Measurements from ENCODE around the gene LRRC8E.
"Not testable (repeated sequence)": the region's sequence is repeated elsewhere in the genome, so short reads cannot be mapped to it uniquely, and the experiment has no call there.

The LRRC8E gene

DNA sequence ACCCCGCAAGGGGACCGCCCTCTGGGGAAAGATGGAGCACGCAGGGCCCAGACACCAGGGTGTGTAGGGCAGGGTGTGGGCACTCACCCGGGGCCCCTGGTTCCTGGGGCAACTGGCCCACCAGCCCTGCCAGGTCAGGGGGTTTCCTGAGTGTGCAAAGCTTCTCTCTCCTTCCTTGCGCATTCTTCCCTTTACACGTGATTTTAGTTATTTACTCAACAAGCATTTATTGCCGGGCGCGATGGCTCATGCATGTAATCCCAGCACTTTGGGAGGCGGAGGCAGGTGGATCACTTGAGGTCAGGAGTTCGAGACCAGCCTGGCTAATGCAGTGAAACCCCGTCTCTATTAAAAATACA lies 34.6 kb upstream of the LRRC8E start:
- TF ChIP-seq, protein P1, sequence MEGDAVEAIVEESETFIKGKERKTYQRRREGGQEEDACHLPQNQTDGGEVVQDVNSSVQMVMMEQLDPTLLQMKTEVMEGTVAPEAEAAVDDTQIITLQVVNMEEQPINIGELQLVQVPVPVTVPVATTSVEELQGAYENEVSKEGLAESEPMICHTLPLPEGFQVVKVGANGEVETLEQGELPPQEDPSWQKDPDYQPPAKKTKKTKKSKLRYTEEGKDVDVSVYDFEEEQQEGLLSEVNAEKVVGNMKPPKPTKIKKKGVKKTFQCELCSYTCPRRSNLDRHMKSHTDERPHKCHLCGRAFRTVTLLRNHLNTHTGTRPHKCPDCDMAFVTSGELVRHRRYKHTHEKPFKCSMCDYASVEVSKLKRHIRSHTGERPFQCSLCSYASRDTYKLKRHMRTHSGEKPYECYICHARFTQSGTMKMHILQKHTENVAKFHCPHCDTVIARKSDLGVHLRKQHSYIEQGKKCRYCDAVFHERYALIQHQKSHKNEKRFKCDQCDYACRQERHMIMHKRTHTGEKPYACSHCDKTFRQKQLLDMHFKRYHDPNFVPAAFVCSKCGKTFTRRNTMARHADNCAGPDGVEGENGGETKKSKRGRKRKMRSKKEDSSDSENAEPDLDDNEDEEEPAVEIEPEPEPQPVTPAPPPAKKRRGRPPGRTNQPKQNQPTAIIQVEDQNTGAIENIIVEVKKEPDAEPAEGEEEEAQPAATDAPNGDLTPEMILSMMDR (IDR thresholded peaks at IDR 0.05; ENCODE audit: low read depth, low read length): no peak

DNA sequence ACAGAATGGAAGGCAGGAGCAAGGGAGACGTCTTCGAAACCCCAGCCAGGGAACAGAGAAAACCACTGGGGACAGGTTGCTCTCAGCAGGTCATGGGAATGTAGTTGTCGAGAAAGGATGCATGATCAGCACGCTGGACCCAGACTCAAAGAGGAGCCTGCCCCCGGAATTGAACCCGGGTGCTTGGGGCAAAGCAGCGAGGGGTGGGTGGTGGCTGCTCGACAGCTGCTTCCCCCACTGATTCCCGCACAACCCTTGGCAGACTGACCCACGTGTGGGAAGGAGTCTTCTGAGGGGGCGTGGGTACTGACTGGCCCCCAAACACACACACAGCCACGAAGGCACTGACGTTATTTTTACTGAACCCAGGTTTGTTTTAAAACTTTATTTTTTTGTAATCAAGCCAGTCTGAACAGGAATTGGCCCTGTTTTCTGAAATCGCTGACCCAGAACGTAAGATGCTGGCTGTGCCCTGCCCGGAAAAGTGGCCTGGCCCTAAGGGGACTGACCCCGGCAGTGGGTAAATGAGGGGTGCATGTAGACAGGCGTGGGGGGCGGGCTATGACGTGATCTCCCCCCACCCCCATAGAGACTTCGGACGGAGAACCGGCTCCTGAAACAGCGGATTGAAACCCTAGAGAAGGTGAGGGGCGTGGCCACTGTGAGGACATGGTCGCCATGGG lies 32.7 kb upstream of the LRRC8E start:
- DNase-seq (ENCODE audit: low read depth, low spot score): no peak
- in situ Hi-C loops (cut with HindIII; ENCODE audit: low sequenced_read_pairs): no loop called here
- TF ChIP-seq, protein P1 (IDR thresholded peaks at IDR 0.05; ENCODE audit: low read depth, low read length): no peak
- H3K4me3 ChIP-seq (ENCODE audit: low read depth, low read length): no peak overlapping the region

More for the DNA sequence above, 34.6 kb upstream of the LRRC8E start:
- in situ Hi-C loops (cut with HindIII; ENCODE audit: low sequenced_read_pairs): no loop called here
- no peak for DNase-seq (ENCODE audit: low read depth, low spot score)
- no peak overlapping the region for H3K4me3 ChIP-seq (ENCODE audit: low read depth, low read length)

DNA sequence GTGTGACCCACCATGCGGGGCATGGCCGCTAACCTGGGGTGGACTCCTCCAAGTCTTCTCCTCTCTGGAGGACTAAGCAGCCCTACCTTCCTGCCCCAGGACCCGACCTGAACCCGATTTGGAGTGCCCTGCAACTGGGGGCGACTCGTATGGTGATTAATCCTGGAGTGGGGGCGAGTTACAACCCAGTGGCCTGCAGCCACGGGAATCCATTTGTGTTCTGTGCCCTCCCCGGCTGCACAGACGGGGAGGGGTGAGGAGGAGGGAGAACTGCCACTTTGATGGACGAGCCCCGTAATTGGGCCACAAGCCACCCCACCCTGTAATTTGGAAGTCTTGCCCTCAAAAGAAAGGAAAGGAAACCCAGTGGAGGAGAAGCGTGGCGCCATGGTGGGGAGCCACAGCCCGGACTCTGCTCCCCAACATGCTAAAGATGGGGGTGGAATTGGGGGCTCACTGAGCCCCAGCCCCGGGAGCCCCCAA lies 32.2 kb upstream of the LRRC8E start:
- DNase-seq (ENCODE audit: low read depth, low spot score): no peak
- no peak overlapping the region for H3K4me3 ChIP-seq (ENCODE audit: low read depth, low read length)
- in situ Hi-C loops (cut with HindIII; ENCODE audit: low sequenced_read_pairs): no loop called here
- TF ChIP-seq, protein P1 (IDR thresholded peaks at IDR 0.05; ENCODE audit: low read depth, low read length): no peak

DNA sequence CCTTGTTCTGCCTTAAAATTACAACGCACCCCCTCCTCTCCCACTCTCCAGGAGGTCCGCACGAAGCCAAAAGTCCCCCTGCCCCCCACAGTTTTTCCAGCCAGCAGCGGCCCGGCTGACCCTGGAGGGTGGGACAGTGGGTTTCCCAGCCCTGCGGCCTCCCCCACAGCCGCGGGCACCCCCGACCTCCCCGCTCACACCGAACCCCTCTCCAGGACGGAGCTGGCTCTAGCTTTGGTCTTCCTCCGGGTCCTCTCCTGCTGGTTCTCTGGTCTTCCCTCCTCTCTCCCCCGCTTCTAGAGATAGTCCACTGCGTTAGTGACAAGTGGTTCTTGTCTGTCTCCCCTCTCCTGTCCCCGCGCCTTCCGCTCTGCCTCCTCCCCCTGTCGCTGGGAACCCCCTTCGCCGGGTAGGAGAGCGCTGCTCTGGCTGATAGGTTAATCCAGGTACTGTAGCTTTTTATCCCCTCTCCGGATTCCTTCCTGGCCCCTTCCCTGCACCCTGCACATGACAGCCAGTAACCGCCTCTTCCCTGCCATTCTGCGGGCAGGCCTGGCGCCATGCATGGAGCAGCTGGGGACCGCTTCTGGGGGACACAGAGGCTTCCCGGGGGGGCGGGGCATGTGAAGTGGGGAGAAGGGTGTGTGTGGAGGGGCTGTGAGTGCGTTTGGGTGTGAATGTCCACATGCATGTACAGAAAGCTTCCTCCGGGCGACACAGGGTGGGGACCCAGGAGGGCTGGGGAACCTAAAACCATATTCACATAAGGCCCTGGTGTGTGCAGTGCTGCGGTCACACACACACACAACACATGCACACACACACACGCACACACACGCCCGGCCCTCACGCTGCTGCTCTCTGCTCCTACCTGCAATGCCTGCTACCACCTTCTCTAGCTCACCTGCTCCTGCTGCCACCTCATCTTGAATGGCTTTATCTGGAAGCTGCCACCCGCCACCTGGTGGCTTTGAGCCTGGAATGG lies 31.3 kb upstream of the LRRC8E start:
- TF ChIP-seq, protein P1 (IDR thresholded peaks at IDR 0.05; ENCODE audit: low read depth, low read length): no peak
- in situ Hi-C loops (cut with HindIII; ENCODE audit: low sequenced_read_pairs): no loop called here
- no peak for DNase-seq (ENCODE audit: low read depth, low spot score)
- no peak overlapping the region for H3K4me3 ChIP-seq (ENCODE audit: low read depth, low read length)

DNA sequence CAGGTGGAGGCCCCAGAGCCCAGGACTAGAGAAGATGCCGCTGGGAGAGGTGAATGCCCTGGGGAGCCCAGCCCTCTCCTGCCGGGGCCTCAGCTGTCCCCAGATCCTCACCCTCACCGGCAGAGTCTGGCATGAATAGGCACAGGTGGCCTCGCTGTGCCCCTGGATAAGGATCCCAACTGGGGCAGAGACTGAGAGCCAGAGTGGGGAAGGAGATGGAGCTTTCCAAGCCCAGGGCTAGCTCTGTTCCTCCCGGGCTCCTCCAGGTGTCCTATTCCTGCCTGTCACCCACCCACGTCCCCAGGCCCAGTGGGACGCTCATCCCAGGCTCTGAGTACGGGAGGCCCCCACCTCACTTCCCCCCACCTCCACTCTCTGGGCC lies 30.6 kb upstream of the LRRC8E start:
- H3K4me3 ChIP-seq (ENCODE audit: low read depth, low read length): no peak overlapping the region
- no peak for DNase-seq (ENCODE audit: low read depth, low spot score)
- in situ Hi-C loops (cut with HindIII; ENCODE audit: low sequenced_read_pairs): no loop called here

DNA sequence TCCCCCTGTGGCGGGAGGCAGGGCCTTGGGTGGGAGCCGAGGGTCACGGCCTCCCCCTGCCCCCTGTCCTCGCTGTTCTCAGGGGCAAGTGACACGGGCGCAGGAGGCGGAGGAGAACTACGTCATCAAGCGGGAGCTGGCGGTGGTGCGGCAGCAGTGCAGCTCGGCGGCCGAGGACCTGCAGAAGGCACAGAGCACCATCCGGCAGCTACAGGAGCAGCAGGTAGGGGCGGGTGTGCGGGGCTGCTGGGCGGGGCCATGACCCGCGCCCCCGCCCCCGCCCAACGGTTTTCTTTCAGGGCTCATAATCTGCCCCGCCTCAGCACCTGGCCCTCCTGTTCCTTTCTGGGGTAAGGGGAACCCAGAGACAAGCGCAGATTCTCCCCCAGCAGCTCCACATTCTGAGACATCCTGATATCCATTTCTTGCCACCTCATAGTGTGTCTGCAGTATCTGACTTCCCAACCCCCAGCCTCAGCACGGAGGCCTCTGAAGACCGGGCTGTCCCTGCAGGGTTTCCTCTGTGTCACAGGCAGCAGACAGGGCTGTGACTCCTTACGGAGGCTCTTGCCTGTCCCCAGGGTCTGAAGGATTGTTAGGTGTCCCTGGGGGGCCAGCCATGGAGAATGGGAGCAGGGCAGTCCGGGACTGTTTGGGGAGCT lies 30.1 kb upstream of the LRRC8E start:
- no peak for DNase-seq (ENCODE audit: low read depth, low spot score)
- H3K4me3 ChIP-seq (ENCODE audit: low read depth, low read length): no peak overlapping the region
- TF ChIP-seq, protein P1 (IDR thresholded peaks at IDR 0.05; ENCODE audit: low read depth, low read length): no peak
- in situ Hi-C loops (cut with HindIII; ENCODE audit: low sequenced_read_pairs): no loop called here

More for the DNA sequence above, 30.6 kb upstream of the LRRC8E start:
- TF ChIP-seq, protein P1 (IDR thresholded peaks at IDR 0.05; ENCODE audit: low read depth, low read length): no peak

DNA sequence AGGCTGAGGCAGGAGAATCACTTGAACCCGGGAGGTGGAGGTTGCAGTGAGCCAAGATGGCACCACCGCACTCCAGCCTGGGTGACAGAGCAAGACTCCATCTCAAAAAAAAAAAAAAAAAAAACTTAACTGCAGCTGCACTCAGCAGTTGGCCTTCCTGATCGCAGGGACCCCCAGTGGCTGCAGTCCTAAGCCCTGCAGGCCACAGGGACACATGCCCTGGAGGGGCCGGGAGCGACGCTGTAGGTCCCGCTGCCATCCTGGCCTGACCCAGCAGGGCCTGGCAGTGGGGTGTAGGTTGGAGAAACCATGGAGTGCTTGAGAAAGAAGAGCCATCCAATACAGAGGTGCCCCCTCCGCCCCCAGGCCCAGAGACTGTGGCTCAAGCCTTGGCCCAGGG lies 29.2 kb upstream of the LRRC8E start:
- in situ Hi-C loops (cut with HindIII; ENCODE audit: low sequenced_read_pairs); H3K4me3 ChIP-seq (ENCODE audit: low read depth, low read length); DNase-seq (ENCODE audit: low read depth, low spot score): not testable (repeated sequence)

Data from astrocyte of the spinal cord (primary cell).